GM19328 (cell line): ENCODE data around the gene FMO4.
"Not testable (repeated sequence)": the region's sequence is repeated elsewhere in the genome, so short reads cannot be mapped to it uniquely, and the experiment has no call there.

ENCODE experiments used
- ATAC-seq: cut with Tn5 transposase; IDR thresholded peaks from one replicate; pipeline ENCODE4 v1.9.1; 2021; ENCODE audit warnings: mild to moderate bottlenecking, moderate library complexity; ENCODE audit not compliant: unreplicated experiment

The FMO4 gene

GRCh38 chr1:171384496-171384895 is 70.5 kb downstream of the FMO4 start:
- ATAC-seq = no peak

- no peak for ATAC-seq
Measured at GRCh38 chr1:171389171-171389570, 75.2 kb downstream of the FMO4 start.

- ATAC-seq = not testable (repeated sequence)
Measured at GRCh38 chr1:171390740-171391139, 76.8 kb downstream of the FMO4 start.
